Nephron (organoid): Measurements from ENCODE around the gene NSG2.

Experiments used
- H3K27ac Mint-ChIP-seq, 3 experiments: 2 replicates each; pipeline ENCODE4 v1.8.0; 2020; ENCODE audit warnings: mixed read lengths in 3 of 3, mild to moderate bottlenecking in 2 of 3, moderate library complexity in 1 of 3
- H3K27me3 Mint-ChIP-seq: 2 replicates; pipeline ENCODE4 v1.8.0; 2021; ENCODE audit warnings: low read depth, mild to moderate bottlenecking, moderate library complexity, mixed read lengths
- H3K36me3 Mint-ChIP-seq: 2 replicates; pipeline ENCODE4 v1.8.0; 2020; ENCODE audit warnings: low read depth, mixed read lengths
- H3K4me1 Mint-ChIP-seq: 2 replicates; pipeline ENCODE4 v1.8.0; 2020; ENCODE audit warnings: mixed read lengths
- H3K4me3 Mint-ChIP-seq, 3 experiments: 2 replicates each; pipeline ENCODE4 v1.8.0; 2020; ENCODE audit warnings: mild to moderate bottlenecking in 3 of 3, mixed read lengths in 3 of 3, moderate library complexity in 2 of 3
- H3K9me3 Mint-ChIP-seq: 2 replicates; pipeline ENCODE4 v1.8.0; 2020; ENCODE audit warnings: mixed read lengths
- TF ChIP-seq, protein P1 (sequence below), 3 experiments: fragments of 200-600 bp; sonication (generic); IDR thresholded peaks; one replicate each; pipeline ENCODE4 v1.5.0; 2021; ENCODE audit warnings: antibody characterized with exemption in 3 of 3; ENCODE audit not compliant: unreplicated experiment in 3 of 3

NSG2 gene

DNA sequence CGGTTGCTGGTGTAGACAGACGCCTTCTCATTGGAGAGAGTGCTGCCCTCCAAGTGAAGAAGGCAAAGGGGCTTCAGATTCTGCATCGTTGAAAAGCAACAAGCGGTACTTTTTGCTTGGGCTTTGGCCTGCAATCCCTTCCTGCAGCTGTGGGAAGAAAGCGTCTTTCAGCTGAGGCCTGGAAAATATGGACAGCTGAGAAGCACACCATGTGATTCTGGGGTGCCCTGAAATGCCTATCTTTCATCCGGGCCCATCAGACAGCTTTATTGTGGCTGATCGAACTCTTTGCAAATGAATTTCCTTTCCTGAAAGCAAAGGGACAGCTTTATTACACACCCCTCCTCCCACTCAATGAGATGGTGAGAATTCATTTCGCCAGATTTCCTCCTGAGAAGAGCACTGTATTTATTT is 74.0 kb downstream of the NSG2 start:
- Mint-ChIP-seq H3K4me1 (peaks cover 14% of the 10 kb centered on the region), H3K27ac (peak overlapping the region in 1 of 3 experiments; percentile 78), H3K36me3 (no peaks in the 10 kb centered on the region), H3K9me3 (peaks cover 9% of the 10 kb centered on the region), H3K27me3 (peaks cover 7% of the 10 kb centered on the region), H3K4me3 (no peak overlapping the region)
- TF ChIP-seq, protein P1, sequence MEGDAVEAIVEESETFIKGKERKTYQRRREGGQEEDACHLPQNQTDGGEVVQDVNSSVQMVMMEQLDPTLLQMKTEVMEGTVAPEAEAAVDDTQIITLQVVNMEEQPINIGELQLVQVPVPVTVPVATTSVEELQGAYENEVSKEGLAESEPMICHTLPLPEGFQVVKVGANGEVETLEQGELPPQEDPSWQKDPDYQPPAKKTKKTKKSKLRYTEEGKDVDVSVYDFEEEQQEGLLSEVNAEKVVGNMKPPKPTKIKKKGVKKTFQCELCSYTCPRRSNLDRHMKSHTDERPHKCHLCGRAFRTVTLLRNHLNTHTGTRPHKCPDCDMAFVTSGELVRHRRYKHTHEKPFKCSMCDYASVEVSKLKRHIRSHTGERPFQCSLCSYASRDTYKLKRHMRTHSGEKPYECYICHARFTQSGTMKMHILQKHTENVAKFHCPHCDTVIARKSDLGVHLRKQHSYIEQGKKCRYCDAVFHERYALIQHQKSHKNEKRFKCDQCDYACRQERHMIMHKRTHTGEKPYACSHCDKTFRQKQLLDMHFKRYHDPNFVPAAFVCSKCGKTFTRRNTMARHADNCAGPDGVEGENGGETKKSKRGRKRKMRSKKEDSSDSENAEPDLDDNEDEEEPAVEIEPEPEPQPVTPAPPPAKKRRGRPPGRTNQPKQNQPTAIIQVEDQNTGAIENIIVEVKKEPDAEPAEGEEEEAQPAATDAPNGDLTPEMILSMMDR (IDR thresholded peaks at IDR 0.05; ENCODE audit: unreplicated experiment in 3 of 3) = no peak

DNA sequence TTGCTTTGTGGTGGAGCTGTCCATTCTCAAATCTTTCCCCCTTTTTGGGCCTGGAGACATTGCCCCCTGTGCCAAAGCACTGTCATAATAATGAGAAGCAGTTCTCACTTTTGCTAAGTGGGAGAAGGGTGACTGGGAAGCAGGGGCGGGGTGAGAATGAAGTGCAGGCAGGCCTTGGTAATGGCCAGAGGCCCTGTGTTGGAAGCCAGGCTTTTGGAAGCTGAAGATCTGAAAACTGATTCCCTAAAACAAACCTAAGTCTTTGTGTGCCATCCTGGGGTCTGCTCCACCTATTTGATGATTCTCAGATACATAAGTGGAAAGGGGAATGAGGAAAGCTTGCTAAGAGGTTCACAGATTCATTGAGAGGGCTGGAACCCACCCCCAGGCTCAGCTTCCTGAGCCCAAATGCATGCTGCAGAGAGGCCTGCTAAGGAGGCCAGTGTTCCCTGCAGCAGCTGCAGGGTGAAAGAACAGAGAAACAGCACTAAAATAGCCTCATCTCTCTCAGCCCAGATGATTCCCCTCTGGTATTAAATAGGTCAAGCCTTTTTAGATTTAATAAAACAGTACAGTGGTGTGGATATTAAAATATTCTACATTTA is 75.0 kb downstream of the NSG2 start:
- H3K9me3 Mint-ChIP-seq = peaks cover 11% of the 10 kb centered on the region
- no peak overlapping the region for H3K4me3 Mint-ChIP-seq
- H3K36me3 Mint-ChIP-seq = no peaks in the 10 kb centered on the region
- TF ChIP-seq, protein P1 (IDR thresholded peaks at IDR 0.05; ENCODE audit: unreplicated experiment in 3 of 3) = no peak
- H3K27ac Mint-ChIP-seq = peak overlapping the region in 1 of 3 experiments; percentile 14
- H3K4me1 Mint-ChIP-seq = peaks cover 14% of the 10 kb centered on the region
- H3K27me3 Mint-ChIP-seq = peaks cover 1% of the 10 kb centered on the region

DNA sequence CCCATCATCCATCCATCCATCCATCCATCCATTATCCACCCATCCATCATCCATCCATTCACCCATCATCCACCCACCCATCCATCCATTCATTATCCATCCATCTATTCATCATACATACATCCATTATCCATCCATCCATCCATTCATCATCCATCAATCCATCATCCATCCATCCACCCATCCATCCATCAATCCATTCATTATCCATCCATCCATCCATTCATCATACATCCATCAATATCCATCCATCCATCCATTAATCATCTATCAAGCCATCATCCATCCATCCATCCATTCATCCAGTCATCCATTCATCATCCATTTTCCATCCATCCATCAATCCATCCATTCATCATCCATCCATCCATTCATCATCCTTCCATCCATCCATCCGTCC is 89.0 kb downstream of the NSG2 start:
- H3K36me3 Mint-ChIP-seq = no peaks in the 10 kb centered on the region
- H3K27me3 Mint-ChIP-seq = peaks cover 17% of the 10 kb centered on the region
- TF ChIP-seq, protein P1 (IDR thresholded peaks at IDR 0.05; ENCODE audit: unreplicated experiment in 3 of 3) = no peak
- H3K9me3 Mint-ChIP-seq = peaks cover 8% of the 10 kb centered on the region
- no peak overlapping the region for H3K4me3 Mint-ChIP-seq
- no peaks in the 10 kb centered on the region for H3K4me1 Mint-ChIP-seq
- no peak overlapping the region for H3K27ac Mint-ChIP-seq

DNA sequence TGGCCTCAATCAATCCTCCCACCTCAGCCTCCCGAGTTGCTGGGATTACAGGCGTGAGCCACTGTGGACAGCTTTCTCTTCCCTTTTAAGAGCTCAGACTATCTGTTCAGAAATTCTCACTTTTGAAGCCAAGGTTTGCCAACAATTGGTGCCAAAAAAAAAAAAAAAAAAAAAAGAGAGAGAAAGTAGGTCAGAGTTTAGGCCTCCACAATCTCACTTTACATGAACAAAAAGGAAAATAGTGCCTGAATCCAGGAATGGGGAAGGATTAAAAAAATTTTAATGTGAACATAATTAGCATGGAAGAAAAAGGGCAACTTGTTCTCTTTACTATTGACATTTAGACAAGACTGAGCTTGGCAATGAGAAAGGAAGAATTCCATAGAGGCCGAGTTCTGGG is 94.1 kb downstream of the NSG2 start:
- Mint-ChIP-seq H3K4me3 (no peak overlapping the region), H3K9me3 (no peaks in the 10 kb centered on the region), H3K4me1 (peaks cover 6% of the 10 kb centered on the region), H3K27me3 (peaks cover 11% of the 10 kb centered on the region), H3K36me3 (no peaks in the 10 kb centered on the region), H3K27ac (no peak overlapping the region)
- TF ChIP-seq, protein P1 (IDR thresholded peaks at IDR 0.05; ENCODE audit: unreplicated experiment in 3 of 3) = no peak

DNA sequence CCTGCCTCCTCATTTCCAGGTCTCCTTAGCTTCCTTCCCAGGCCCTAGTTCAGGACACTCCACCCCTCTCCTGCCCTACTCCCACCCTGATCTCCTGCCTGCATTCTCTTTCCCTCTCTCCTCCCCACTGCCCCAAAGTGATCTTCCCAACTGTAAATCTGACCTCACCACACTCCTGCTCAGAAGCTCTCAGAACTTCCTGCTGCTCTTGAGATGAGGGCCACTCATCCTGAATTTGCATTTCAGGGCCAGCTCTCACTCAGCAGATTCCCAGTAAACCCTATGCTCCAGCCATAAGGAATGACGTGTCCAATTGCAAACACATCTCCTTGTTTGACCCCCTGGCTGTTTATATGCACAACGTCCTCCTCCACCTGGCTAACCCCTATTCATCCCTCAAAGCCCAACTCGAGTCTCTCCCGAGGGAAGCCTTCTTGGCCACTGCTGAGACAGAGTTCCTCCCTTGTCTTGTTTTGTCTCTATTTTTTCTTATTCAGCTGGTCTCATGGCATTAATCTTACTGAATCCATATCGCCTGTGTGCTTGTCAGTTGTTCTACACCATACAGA is 95.0 kb downstream of the NSG2 start:
- Mint-ChIP-seq H3K4me3 (no peak overlapping the region), H3K27ac (no peak overlapping the region), H3K36me3 (no peaks in the 10 kb centered on the region), H3K4me1 (peaks cover 6% of the 10 kb centered on the region), H3K9me3 (no peaks in the 10 kb centered on the region), H3K27me3 (peaks cover 16% of the 10 kb centered on the region)
- TF ChIP-seq, protein P1 (IDR thresholded peaks at IDR 0.05; ENCODE audit: unreplicated experiment in 3 of 3) = no peak

DNA sequence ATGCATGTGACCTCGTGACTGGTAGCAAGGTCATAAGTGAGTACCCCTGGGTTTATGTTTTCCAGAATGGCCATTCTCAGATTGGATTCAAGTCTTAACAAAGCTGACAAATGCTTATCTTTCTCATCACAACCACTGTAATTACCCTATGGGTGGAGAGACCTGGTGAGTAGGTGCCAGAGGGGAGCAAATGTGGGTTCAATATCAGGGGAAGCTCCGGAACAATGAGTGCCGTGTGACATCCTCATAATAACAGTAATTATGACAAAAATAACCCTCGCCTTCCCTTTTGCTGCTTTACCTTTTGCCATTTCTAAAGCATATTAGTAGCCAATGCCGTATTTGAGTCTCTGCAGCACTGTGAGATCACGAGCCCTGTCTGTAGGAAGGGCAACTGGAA is 95.9 kb downstream of the NSG2 start:
- H3K27ac Mint-ChIP-seq = no peak overlapping the region
- H3K4me3 Mint-ChIP-seq = no peak overlapping the region
- peaks cover 22% of the 10 kb centered on the region for H3K27me3 Mint-ChIP-seq
- TF ChIP-seq, protein P1 (IDR thresholded peaks at IDR 0.05; ENCODE audit: unreplicated experiment in 3 of 3) = no peak
- H3K36me3 Mint-ChIP-seq = no peaks in the 10 kb centered on the region
- H3K4me1 Mint-ChIP-seq = peaks cover 6% of the 10 kb centered on the region
- H3K9me3 Mint-ChIP-seq = no peaks in the 10 kb centered on the region
